ENCODE measurements around the gene MRE11. TPM values are rescaled to one million over a fixed set of nuclear protein-coding genes. Genes with fewer than 3 reads are reported as not detected.

The MRE11 gene
- total RNA-seq, 6 experiments from 2014 or later, result 4.5 to 7.7 (median 5.0) TPM

DNA sequence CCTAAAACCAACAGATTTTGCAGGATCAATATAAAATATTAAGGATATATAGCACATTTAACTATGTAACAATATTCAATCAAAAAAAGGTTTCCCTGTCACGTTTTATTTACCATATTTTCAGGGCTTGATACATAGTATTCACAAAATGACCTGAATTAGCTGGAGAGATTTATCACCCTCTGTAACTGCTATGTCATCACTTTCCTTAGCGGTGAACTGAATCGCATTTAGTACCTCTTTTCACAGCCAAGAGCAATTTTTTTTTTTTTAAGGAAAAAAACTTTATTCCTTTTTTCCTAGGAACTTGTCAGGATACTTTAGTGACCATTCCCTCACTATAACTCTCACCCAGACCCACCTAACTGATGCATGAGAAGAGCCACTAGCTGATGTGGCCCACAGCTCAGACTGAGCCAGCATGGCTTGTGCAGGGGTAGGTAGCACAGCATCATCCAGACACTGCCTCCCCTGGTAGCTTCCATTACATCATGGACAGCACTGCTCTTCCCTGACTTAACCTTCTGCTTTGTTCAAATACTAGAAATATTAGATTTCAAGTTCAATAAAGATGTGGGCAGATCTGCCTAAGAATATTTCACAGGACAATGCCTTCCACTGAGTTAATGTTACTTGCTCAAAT lies 75.4 kb downstream of the MRE11 start:
- Histone ChIP-seq H3K27me3 (no peaks in the 10 kb centered on the region), H3K4me3 (no peak overlapping the region), H3K27ac (no peak overlapping the region), H3K9me3 (no peaks in the 10 kb centered on the region), H3K36me3 (no peaks in the 10 kb centered on the region), H3K4me1 (no peaks in the 10 kb centered on the region)
- intact Hi-C loops (cut with DNase I), result no loop called here
- 73% methylated on average over 3 of the region's 3 CpGs for WGBS (ENCODE audit: insufficient coverage, low coverage, low lambda C conversion rate, missing lambda C conversion rate)
- TF ChIP-seq POLR2A (IDR thresholded peaks at IDR 0.05) (no peak), CTCF (IDR thresholded peaks at IDR 0.05) (no peak)
- ATAC-seq, result no peak
- no peak for DNase-seq

DNA sequence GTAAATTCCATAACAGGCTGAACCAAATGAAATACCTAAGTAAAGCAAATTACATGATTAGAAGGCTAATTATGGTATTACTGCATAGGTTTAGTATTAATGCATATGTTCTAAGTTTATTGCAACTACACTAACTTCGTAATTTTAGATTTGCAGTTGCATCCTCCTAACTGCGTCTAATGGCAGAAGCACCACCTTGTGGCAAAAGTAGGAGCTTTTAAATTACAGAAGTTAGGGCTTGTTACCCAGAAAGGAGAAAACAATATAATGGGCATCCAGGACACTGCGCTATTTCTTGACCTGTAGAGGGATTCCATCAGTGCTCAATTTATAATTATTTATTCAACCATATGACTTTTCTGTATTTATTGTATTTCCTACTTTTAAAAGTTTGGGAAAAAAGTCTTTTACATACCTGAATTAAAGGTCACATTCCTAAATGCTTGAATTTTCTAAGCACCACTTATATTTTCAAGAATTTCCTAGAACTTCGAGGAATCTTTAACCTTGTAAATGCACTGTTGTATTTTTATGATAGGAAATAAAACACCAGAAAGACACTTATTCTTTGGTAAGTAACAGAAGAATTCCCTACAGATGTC lies 76.2 kb downstream of the MRE11 start:
- intact Hi-C loops (cut with DNase I), result no loop called here
- H3K4me3 ChIP-seq, result no peak overlapping the region
- DNase-seq (no peak), ATAC-seq (peak in 3 of 4 donors; percentile 40 to 48 (median 46))
- H3K4me1 ChIP-seq, result no peaks in the 10 kb centered on the region
- H3K9me3 ChIP-seq, result no peaks in the 10 kb centered on the region
- no peaks in the 10 kb centered on the region for H3K36me3 ChIP-seq
- no peaks in the 10 kb centered on the region for H3K27me3 ChIP-seq
- WGBS (ENCODE audit: insufficient coverage, low coverage, low lambda C conversion rate, missing lambda C conversion rate), result 59% methylated on average over 4 of the region's 4 CpGs
- TF ChIP-seq POLR2A (IDR thresholded peaks at IDR 0.05) (no peak), CTCF (IDR thresholded peaks at IDR 0.05) (peak; percentile 35 to 51 (median 45))
- no peak overlapping the region for H3K27ac ChIP-seq

DNA sequence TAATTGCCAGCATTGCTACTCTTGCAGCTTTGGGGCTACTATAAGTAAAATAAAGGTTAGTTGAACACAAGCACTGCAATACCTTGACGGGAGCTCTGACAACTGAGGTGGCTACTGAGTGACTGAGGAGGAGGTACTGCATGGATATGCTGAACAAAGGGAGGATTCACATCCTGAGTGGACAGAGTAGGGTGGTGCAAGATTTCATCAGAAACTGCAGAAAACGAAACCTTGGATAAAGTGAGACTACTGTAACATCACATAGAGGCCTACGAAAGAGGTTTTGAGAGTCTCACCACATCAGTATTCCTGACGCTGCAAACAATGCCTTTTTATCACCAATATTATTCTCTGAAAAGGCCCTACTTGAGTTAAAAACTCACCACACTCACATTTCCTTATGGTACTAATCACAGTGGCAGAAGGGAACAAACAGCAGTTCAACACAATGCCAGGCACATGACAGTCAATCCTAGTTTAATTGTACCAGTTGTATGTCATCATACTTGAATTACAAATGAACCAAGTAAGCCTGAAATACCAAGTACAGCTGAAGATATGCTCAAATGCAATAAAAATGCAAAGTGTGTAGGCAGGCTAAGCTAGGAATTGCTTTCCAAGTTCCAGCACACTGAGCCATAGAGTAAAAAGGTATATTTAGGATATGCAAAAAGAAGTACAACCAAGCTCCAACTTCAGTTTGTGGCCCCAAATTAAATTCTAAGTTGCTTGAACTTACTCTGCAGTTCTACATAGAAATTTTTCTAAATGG lies 88.4 kb downstream of the MRE11 start:
- no peaks in the 10 kb centered on the region for H3K27me3 ChIP-seq
- H3K4me3 ChIP-seq, result no peak overlapping the region
- no peaks in the 10 kb centered on the region for H3K36me3 ChIP-seq
- intact Hi-C loops (cut with DNase I), result no loop called here
- TF ChIP-seq CTCF (IDR thresholded peaks at IDR 0.05) (no peak), POLR2A (IDR thresholded peaks at IDR 0.05) (no peak)
- WGBS (ENCODE audit: insufficient coverage, low coverage, low lambda C conversion rate, missing lambda C conversion rate), result 94% methylated on average over 4 of the region's 4 CpGs
- ATAC-seq (no peak), DNase-seq (no peak)
- H3K27ac ChIP-seq, result no peak overlapping the region
- no peaks in the 10 kb centered on the region for H3K9me3 ChIP-seq
- H3K4me1 ChIP-seq, result peaks cover 0 to 4% (median 0%) of the 10 kb centered on the region in 4 donors

GRCh38 chr11:94402355-94402754 lies 91.3 kb downstream of the MRE11 start:
- H3K27ac ChIP-seq, result no peak overlapping the region
- no peaks in the 10 kb centered on the region for H3K9me3 ChIP-seq
- DNase-seq (no peak), ATAC-seq (no peak)
- no peak for TF ChIP-seq CTCF (IDR thresholded peaks at IDR 0.05)
- no peak for TF ChIP-seq POLR2A (IDR thresholded peaks at IDR 0.05)
- WGBS (ENCODE audit: insufficient coverage, low coverage, low lambda C conversion rate, missing lambda C conversion rate), result 8% methylated on average over 1 of the region's 1 CpG
- H3K27me3 ChIP-seq, result no peaks in the 10 kb centered on the region
- intact Hi-C loops (cut with DNase I), result no loop called here
- peaks cover 0 to 4% (median 0%) of the 10 kb centered on the region in 4 donors for H3K4me1 ChIP-seq
- no peaks in the 10 kb centered on the region for H3K36me3 ChIP-seq
- no peak overlapping the region for H3K4me3 ChIP-seq

Data from right lobe of liver (tissue), 6 donors.